ENCODE data around the gene PLAAT2. TPM values are rescaled to one million over a fixed set of nuclear protein-coding genes. Genes with fewer than 3 reads are reported as not detected.
A peak's percentile ranks its signal among the peaks of the same experiment; 100 is the strongest.

The PLAAT2 gene
- total and polyA plus RNA-seq, 10 donors = 0.16 to 1.3 (median 0.18) TPM; not detected in 7

DNA sequence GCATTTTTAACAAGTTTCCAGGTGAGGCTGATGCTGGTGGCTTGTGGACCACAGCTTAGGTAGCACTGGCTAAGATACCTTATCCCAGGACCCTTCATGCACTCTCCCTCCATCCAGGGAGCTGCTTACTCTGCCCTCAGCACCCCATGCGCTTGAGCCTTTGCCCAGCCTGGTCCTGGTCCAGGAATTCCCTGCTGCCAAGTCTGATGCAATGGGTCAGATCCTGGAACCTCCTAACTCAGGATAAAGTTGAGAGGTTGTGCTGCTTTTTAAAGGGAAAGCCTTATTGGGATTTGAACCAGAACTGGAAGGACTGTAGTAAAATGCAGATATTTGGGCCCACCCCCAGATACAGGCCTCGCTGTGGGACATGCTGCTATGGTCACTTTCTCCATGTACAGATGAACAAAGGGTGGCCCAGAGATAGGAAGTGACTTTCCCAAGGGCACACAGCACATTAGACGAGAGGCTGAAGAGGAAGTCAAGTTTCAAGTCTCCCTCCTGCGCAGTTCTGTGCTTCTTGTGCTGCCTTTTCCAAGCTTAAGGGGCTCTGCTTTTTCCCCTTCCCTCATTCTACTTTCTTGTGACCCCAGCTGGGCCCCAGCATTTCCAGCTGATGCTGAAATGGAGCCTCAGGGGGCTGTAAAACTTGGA is 58.1 kb downstream of the PLAAT2 start:
- Histone ChIP-seq H3K4me1 (peaks cover 4 to 71% (median 39%) of the 10 kb centered on the region in 6 donors), H3K27ac (peak overlapping the region in 6 of 8 donors; percentile 8 to 79 (median 67)), H3K9me3 (peaks cover 3 to 12% (median 9%) of the 10 kb centered on the region in 8 donors), H3K36me3 (peaks cover 0 to 7% (median 0%) of the 10 kb centered on the region in 6 donors), H3K4me3 (peak overlapping the region in 1 of 8 donors; percentile 14), H3K27me3 (replicated peaks in 1 of 7) (peaks cover 0 to 11% (median 0%) of the 10 kb centered on the region in 7 donors)
- TF ChIP-seq POLR2AphosphoS5 (IDR thresholded peaks at IDR 0.05) (no peak), POLR2A (IDR thresholded peaks at IDR 0.05) (no peak)
- TF ChIP-seq, protein P1, sequence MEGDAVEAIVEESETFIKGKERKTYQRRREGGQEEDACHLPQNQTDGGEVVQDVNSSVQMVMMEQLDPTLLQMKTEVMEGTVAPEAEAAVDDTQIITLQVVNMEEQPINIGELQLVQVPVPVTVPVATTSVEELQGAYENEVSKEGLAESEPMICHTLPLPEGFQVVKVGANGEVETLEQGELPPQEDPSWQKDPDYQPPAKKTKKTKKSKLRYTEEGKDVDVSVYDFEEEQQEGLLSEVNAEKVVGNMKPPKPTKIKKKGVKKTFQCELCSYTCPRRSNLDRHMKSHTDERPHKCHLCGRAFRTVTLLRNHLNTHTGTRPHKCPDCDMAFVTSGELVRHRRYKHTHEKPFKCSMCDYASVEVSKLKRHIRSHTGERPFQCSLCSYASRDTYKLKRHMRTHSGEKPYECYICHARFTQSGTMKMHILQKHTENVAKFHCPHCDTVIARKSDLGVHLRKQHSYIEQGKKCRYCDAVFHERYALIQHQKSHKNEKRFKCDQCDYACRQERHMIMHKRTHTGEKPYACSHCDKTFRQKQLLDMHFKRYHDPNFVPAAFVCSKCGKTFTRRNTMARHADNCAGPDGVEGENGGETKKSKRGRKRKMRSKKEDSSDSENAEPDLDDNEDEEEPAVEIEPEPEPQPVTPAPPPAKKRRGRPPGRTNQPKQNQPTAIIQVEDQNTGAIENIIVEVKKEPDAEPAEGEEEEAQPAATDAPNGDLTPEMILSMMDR (IDR thresholded peaks at IDR 0.05 in 8 of 11, conservative IDR thresholded peaks at IDR 0.05 in 3 of 11) = no peak
- no peak for DNase-seq
- WGBS, 5 donors = 37 to 56% (median 48%) methylated on average over 4 of the region's 4 CpGs
- intact Hi-C loops (cut with DNase I; ENCODE audit: low total_unique reads) = no loop called here

DNA sequence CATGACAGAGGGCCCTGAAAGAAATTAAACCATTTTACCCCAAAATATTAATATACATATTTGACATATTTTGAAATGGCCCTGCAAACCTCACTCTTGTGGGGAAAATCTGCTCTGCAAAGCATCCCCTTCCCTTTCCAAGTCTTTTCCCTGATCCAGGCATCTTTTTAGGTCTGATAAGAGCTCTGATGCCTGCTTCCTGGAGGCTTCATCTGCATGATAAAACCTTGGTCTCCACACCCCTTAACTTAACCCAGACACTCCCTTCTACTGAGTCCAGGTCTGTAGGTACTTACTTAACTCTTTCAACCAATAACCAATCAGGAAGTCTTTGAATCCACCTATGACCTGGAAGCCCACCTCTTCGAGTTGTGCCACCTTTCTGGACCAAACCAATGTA is 59.1 kb downstream of the PLAAT2 start:
- Histone ChIP-seq H3K27me3 (replicated peaks in 1 of 7) (peaks cover 0 to 11% (median 0%) of the 10 kb centered on the region in 7 donors), H3K4me3 (peak overlapping the region in 1 of 8 donors; percentile 1), H3K36me3 (no peaks in the 10 kb centered on the region), H3K9me3 (peaks cover 4 to 22% (median 19%) of the 10 kb centered on the region in 8 donors), H3K4me1 (peaks cover 4 to 71% (median 39%) of the 10 kb centered on the region in 6 donors), H3K27ac (peak overlapping the region in 5 of 8 donors; percentile 43 to 79 (median 67))
- WGBS, 5 donors = 72 to 85% (median 77%) methylated on average over 1 of the region's 1 CpG
- DNase-seq = no peak
- TF ChIP-seq POLR2AphosphoS5 (IDR thresholded peaks at IDR 0.05) = no peak
- TF ChIP-seq, protein P1 (IDR thresholded peaks at IDR 0.05 in 8 of 11, conservative IDR thresholded peaks at IDR 0.05 in 3 of 11) = no peak
- no peak for TF ChIP-seq POLR2A (IDR thresholded peaks at IDR 0.05)
- intact Hi-C loops (cut with DNase I; ENCODE audit: low total_unique reads) = no loop called here

DNA sequence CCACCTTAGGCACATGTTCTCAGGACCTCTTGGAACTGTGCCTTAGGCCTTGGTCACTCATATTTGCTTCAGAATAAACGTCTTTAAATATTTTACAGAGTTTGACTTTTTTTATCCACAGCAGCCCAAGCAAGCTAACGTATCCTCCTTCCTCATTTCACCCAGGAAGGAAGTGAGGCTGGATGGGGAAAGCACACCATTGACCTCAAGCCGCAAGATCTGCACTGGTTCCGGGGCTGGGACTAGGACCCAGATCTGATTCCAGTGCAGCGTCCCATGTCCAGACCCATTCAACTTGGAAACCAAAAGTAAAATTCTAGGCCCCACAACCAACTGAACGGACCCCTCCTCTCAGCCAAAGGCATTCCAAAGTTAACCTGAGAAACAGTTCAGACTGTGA is 59.7 kb downstream of the PLAAT2 start:
- 42 to 74% (median 59%) methylated on average over 6 of the region's 6 CpGs for WGBS, 5 donors
- Histone ChIP-seq H3K36me3 (no peaks in the 10 kb centered on the region), H3K9me3 (peaks cover 4 to 27% (median 20%) of the 10 kb centered on the region in 8 donors), H3K4me1 (peaks cover 4 to 67% (median 37%) of the 10 kb centered on the region in 6 donors), H3K27me3 (replicated peaks in 1 of 7) (peaks cover 0 to 11% (median 0%) of the 10 kb centered on the region in 7 donors), H3K27ac (peak overlapping the region in 6 of 8 donors; percentile 15 to 79 (median 58)), H3K4me3 (peak overlapping the region in 1 of 8 donors; percentile 1)
- intact Hi-C loops (cut with DNase I; ENCODE audit: low total_unique reads) = no loop called here
- TF ChIP-seq POLR2AphosphoS5 (IDR thresholded peaks at IDR 0.05) = peak in 1 of 3 donors; percentile 29
- TF ChIP-seq, protein P1 (IDR thresholded peaks at IDR 0.05 in 8 of 11, conservative IDR thresholded peaks at IDR 0.05 in 3 of 11) = no peak
- TF ChIP-seq POLR2A (IDR thresholded peaks at IDR 0.05) = no peak
- DNase-seq = no peak

Other genes with a start within 250 kb of the PLAAT2 start
- gene SLC22A9, start 193.6 kb downstream of the PLAAT2 start, total RNA-seq = not detected
- gene SLC22A9, start 193.6 kb downstream of the PLAAT2 start, polyA plus RNA-seq = under 1 TPM in 1 of 3 donors, not detected in 2; 0.06 TPM
- gene PLAAT5, start 72.2 kb downstream of the PLAAT2 start, total RNA-seq = under 1 TPM in 4 of 7 donors, not detected in 3; 0.22 to 0.54 (median 0.30) TPM
- gene PLAAT5, start 72.2 kb downstream of the PLAAT2 start, polyA plus RNA-seq = under 1 TPM in 2 of 3 donors, not detected in 1; 0.10 to 0.11 TPM
- 1 to 10 TPM in 4 of 7 donors, under 1 TPM in 2, not detected in 1; 0.88 to 3.5 (median 2.0) TPM for gene LGALS12, start 57.3 kb downstream of the PLAAT2 start, total RNA-seq
- gene LGALS12, start 57.3 kb downstream of the PLAAT2 start, polyA plus RNA-seq = under 1 TPM; 0.24 to 0.30 (median 0.26) TPM
- gene PLAAT4, start 26.6 kb downstream of the PLAAT2 start, total RNA-seq = 100 to 1,000 TPM in 1 of 7 donors, 10 to 100 TPM in 6; 55.6 to 101 (median 65.3) TPM
- 100 to 1,000 TPM in 1 of 3 donors, 10 to 100 TPM in 2; 78.6 to 105 (median 98.6) TPM for gene PLAAT4, start 26.6 kb downstream of the PLAAT2 start, polyA plus RNA-seq
- 10 to 100 TPM; 14.5 to 35.1 (median 24.9) TPM for gene PLAAT3, start 51.1 kb upstream of the PLAAT2 start, total RNA-seq
- 10 to 100 TPM; 15.9 to 25.6 (median 24.6) TPM for gene PLAAT3, start 51.1 kb upstream of the PLAAT2 start, polyA plus RNA-seq
- gene ATL3, start 108.0 kb upstream of the PLAAT2 start, total RNA-seq = 10 to 100 TPM; 43.4 to 58.5 (median 46.3) TPM
- gene ATL3, start 108.0 kb upstream of the PLAAT2 start, polyA plus RNA-seq = 10 to 100 TPM in 1 of 3 donors, 1 to 10 TPM in 2; 5.7 to 10.9 (median 8.2) TPM
- 100 to 1,000 TPM in 4 of 7 donors, 10 to 100 TPM in 3; 66.7 to 166 (median 101) TPM for gene RTN3, start 118.1 kb upstream of the PLAAT2 start, total RNA-seq
- gene RTN3, start 118.1 kb upstream of the PLAAT2 start, polyA plus RNA-seq = 10 to 100 TPM; 17.6 to 24.9 (median 24.8) TPM
- gene ZFTA, start 205.4 kb upstream of the PLAAT2 start, total RNA-seq = 10 to 100 TPM in 4 of 7 donors, 1 to 10 TPM in 3; 7.7 to 16.9 (median 10.3) TPM
- 1 to 10 TPM; 3.8 to 6.3 (median 4.5) TPM for gene ZFTA, start 205.4 kb upstream of the PLAAT2 start, polyA plus RNA-seq

Data from spleen (tissue), 11 donors.